Measurements from ENCODE around the gene LRRC4.

LRRC4 gene

GRCh38 chr7:127979113-127979727 is 52.0 kb downstream of the LRRC4 start:
- DNase-seq (ENCODE audit: low read depth, low spot score), result no peak

DNA sequence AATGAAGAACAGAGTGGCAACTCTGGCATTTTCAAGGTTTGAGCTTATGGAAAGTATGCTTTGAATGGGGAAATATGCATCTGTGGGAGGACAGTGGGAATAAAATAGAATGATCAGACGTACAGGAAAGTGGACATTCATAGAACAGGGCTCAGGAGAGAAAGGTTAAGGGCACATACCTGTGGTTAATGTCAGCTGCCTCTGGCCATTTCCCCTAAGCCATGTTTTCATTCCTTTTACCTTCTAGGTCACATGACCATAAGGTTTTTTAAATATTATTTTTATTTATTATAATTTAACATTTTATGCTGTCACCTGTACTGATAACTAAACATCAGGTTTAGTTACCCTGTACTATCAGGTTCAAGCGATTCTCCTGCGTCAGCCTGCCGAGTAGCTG is 52.8 kb downstream of the LRRC4 start:
- DNase-seq (ENCODE audit: low read depth, low spot score), result no peak
